Measurements from ENCODE around the gene CCDC154. TPM values are rescaled to one million over a fixed set of nuclear protein-coding genes. Genes with fewer than 3 reads are reported as not detected.

CCDC154 gene
- total RNA-seq, 2 donors from 2014 or later: 1.9 to 2.2 TPM

DNA sequence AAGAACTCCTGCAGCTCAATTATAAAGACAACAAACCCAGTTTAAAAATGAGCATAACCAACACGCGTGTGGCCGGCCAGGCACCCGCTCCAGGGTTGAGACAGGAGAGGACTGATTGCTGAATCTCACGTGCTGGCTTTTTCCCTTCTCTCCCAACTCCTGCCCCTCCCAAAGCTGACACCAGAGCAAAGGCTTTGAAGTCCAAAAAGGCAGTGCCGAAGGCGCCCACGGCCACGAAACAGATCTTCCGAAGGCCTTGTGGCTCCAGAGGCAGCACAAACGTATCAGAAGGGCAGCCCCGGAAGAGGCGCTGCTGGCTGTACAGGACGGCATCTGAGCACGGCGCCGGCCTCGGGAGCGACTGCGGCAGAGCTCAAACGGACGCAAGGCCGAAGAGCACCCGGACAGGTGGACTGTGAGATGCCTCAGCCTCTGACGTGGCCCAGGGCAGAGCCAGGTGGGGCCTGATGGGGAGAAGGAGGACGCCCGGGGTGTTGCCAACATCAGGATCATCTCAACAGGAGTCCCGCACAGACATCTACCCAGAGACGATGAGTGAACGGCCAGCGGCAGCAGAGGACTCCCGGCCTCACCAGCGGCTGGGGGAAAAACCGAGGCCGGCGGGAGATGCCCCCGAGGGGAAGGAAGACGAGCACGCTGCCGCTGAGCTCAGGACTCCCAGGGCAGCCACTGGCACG is 20.0 kb upstream of the CCDC154 start:
- H3K36me3 ChIP-seq (ENCODE audit: control insufficient read depth, insufficient read depth, low read length): peaks cover 14% of the 10 kb centered on the region
- no peaks in the 10 kb centered on the region for H3K27me3 Mint-ChIP-seq (ENCODE audit: insufficient read depth)
- H3K4me1 ChIP-seq (ENCODE audit: control insufficient read depth, insufficient read depth, low read length): no peaks in the 10 kb centered on the region
- H3K4me3 ChIP-seq (ENCODE audit: low read length): no peak overlapping the region
- no peaks in the 10 kb centered on the region for H3K9me3 Mint-ChIP-seq
- no peak for DNase-seq
- no peaks in the 10 kb centered on the region for H3K27me3 ChIP-seq (ENCODE audit: control insufficient read depth, insufficient read depth, low read length, poor library complexity, severe bottlenecking)
- H3K9me3 ChIP-seq (ENCODE audit: control insufficient read depth, low read length): no peaks in the 10 kb centered on the region
- no peak overlapping the region for H3K4me3 Mint-ChIP-seq
- TF ChIP-seq, protein P1, sequence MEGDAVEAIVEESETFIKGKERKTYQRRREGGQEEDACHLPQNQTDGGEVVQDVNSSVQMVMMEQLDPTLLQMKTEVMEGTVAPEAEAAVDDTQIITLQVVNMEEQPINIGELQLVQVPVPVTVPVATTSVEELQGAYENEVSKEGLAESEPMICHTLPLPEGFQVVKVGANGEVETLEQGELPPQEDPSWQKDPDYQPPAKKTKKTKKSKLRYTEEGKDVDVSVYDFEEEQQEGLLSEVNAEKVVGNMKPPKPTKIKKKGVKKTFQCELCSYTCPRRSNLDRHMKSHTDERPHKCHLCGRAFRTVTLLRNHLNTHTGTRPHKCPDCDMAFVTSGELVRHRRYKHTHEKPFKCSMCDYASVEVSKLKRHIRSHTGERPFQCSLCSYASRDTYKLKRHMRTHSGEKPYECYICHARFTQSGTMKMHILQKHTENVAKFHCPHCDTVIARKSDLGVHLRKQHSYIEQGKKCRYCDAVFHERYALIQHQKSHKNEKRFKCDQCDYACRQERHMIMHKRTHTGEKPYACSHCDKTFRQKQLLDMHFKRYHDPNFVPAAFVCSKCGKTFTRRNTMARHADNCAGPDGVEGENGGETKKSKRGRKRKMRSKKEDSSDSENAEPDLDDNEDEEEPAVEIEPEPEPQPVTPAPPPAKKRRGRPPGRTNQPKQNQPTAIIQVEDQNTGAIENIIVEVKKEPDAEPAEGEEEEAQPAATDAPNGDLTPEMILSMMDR (conservative IDR thresholded peaks at IDR 0.05): no peak
- H3K36me3 Mint-ChIP-seq (ENCODE audit: low read depth): peaks cover 22% of the 10 kb centered on the region
- H3K27ac Mint-ChIP-seq: no peak overlapping the region
- H3K4me1 Mint-ChIP-seq: no peaks in the 10 kb centered on the region
- H3K27ac ChIP-seq (ENCODE audit: low read depth, low read length): no peak overlapping the region
- H3K9ac ChIP-seq (ENCODE audit: extremely low read depth, low read length, poor library complexity, severe bottlenecking): no peak overlapping the region
- 93 to 96% methylated on average over 30 to 41 of the region's 41 CpGs for WGBS, 2 experiments (ENCODE audit: insufficient coverage in 1 of 2, insufficient read length in 1 of 2)

DNA sequence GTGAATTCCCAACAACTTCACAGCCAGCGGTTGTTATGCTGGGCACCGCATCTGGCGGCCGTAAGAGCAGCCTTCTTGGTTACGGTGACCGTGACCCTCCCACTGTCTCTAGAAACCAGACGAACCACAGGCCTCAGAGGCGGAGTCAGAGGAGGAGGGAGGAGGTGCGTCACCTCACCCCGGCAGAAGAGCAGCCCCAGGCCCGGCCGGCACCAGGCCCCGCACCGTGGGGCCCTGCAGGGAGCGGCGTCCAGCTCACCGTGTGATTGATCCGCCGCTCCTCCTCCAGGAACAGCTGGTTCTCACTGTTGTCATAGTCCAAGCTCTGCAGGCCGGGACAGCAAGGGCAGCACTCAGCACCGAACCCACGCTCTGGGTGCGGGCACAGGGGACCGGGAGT is 16.8 kb upstream of the CCDC154 start:
- TF ChIP-seq, protein P1 (conservative IDR thresholded peaks at IDR 0.05): no peak
- Mint-ChIP-seq H3K4me1 (no peaks in the 10 kb centered on the region), H3K27ac (no peak overlapping the region), H3K27me3 (ENCODE audit: insufficient read depth) (no peaks in the 10 kb centered on the region), H3K4me3 (no peak overlapping the region), H3K36me3 (ENCODE audit: low read depth) (peaks cover 31% of the 10 kb centered on the region), H3K9me3 (no peaks in the 10 kb centered on the region)
- Histone ChIP-seq H3K9ac (ENCODE audit: extremely low read depth, low read length, poor library complexity, severe bottlenecking) (no peak overlapping the region), H3K9me3 (ENCODE audit: control insufficient read depth, low read length) (no peaks in the 10 kb centered on the region), H3K4me3 (ENCODE audit: low read length) (no peak overlapping the region), H3K27me3 (ENCODE audit: control insufficient read depth, insufficient read depth, low read length, poor library complexity, severe bottlenecking) (no peaks in the 10 kb centered on the region), H3K4me1 (ENCODE audit: control insufficient read depth, insufficient read depth, low read length) (no peaks in the 10 kb centered on the region), H3K27ac (ENCODE audit: low read depth, low read length) (no peak overlapping the region), H3K36me3 (ENCODE audit: control insufficient read depth, insufficient read depth, low read length) (peaks cover 14% of the 10 kb centered on the region)
- no peak for DNase-seq
- 92 to 96% methylated on average over 11 to 24 of the region's 24 CpGs for WGBS, 2 experiments (ENCODE audit: insufficient coverage in 1 of 2, insufficient read length in 1 of 2)

DNA sequence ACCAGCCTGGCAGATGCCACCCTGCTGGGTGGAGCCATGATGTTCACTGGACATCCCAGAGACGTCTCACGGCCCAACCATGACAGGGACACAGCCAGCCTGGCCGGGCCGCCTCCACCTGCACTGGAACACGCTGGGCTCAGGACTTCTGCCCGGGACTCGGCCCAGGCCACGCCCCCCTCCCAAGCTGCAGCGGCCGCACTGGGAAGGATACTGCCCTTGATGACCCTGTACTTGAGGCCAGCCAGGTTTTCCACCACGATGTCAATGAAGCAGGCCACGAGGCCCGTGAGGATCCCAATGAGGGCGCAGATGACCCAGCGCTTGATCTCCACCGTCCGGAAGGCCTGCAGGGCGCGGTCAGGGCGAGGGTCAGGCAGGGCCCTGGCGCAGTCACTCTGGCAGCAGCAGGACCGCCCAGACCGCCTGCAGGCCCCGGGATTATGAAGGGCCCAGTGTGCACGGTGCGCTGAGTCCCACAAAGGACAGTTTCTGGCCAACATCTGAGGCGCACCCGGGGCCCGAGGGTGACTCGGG is 16.3 kb upstream of the CCDC154 start:
- H3K27me3 Mint-ChIP-seq (ENCODE audit: insufficient read depth): no peaks in the 10 kb centered on the region
- Histone ChIP-seq H3K4me1 (ENCODE audit: control insufficient read depth, insufficient read depth, low read length) (no peaks in the 10 kb centered on the region), H3K27me3 (ENCODE audit: control insufficient read depth, insufficient read depth, low read length, poor library complexity, severe bottlenecking) (no peaks in the 10 kb centered on the region), H3K27ac (ENCODE audit: low read depth, low read length) (no peak overlapping the region), H3K4me3 (ENCODE audit: low read length) (no peak overlapping the region), H3K9ac (ENCODE audit: extremely low read depth, low read length, poor library complexity, severe bottlenecking) (no peak overlapping the region), H3K36me3 (ENCODE audit: control insufficient read depth, insufficient read depth, low read length) (peaks cover 14% of the 10 kb centered on the region), H3K9me3 (ENCODE audit: control insufficient read depth, low read length) (no peaks in the 10 kb centered on the region)
- H3K4me1 Mint-ChIP-seq: no peaks in the 10 kb centered on the region
- no peaks in the 10 kb centered on the region for H3K9me3 Mint-ChIP-seq
- peaks cover 33% of the 10 kb centered on the region for H3K36me3 Mint-ChIP-seq (ENCODE audit: low read depth)
- H3K4me3 Mint-ChIP-seq: no peak overlapping the region
- DNase-seq: no peak
- WGBS, 2 experiments (ENCODE audit: insufficient coverage in 1 of 2, insufficient read length in 1 of 2): 93 to 95% methylated on average over 25 to 30 of the region's 30 CpGs
- TF ChIP-seq, protein P1 (conservative IDR thresholded peaks at IDR 0.05): no peak
- no peak overlapping the region for H3K27ac Mint-ChIP-seq

Measured in endodermal cell (in vitro differentiated cells).